ENCODE results near the gene HK1. TPM values are rescaled to one million over a fixed set of nuclear protein-coding genes. Genes with fewer than 3 reads are reported as not detected.
"Not testable (repeated sequence)": the region's sequence is repeated elsewhere in the genome, so short reads cannot be mapped to it uniquely, and the experiment has no call there.

HK1 gene
- total and polyA plus RNA-seq, 4 donors = 1.8 to 166 (median 7.4) TPM

- no peak overlapping the region for H3K9ac ChIP-seq (ENCODE audit: low read depth in 1 of 2, low read length in 2 of 2)
- WGBS = 41% methylated on average over 23 of the region's 23 CpGs
- H3K4me3 ChIP-seq (ENCODE audit: low read depth in 1 of 3, low read length in 3 of 3) = no peak overlapping the region
- no peak for TF ChIP-seq RAD21 (IDR thresholded peaks at IDR 0.05)
- TF ChIP-seq SP1 (IDR thresholded peaks at IDR 0.05) = no peak
- TF ChIP-seq FOXA1 (IDR thresholded peaks at IDR 0.05) = no peak
- no peak for TF ChIP-seq NR2F2 (IDR thresholded peaks at IDR 0.05)
- no peak for TF ChIP-seq TAF1 (conservative IDR thresholded peaks at IDR 0.05)
- no peak for TF ChIP-seq GABPA (IDR thresholded peaks at IDR 0.05 in 1 of 2, conservative IDR thresholded peaks at IDR 0.05 in 1 of 2)
- no peaks in the 10 kb centered on the region for H3K9me3 ChIP-seq (ENCODE audit: control insufficient read depth in 4 of 4, low read length in 3 of 4)
- DNase-seq (ENCODE audit: low spot score) = no peak
- no peaks in the 10 kb centered on the region for H3K36me3 ChIP-seq (ENCODE audit: control insufficient read depth in 4 of 4, insufficient read depth in 3 of 4, low read depth in 1 of 4, low read length in 3 of 4)
- no peaks in the 10 kb centered on the region for H3K4me1 ChIP-seq (ENCODE audit: control insufficient read depth in 4 of 4, insufficient read depth in 4 of 4, low read length in 3 of 4)
- H3K27ac ChIP-seq (ENCODE audit: low read depth in 1 of 2, low read length in 2 of 2) = peak overlapping the region; percentile 6 to 41
- H3K27me3 ChIP-seq (ENCODE audit: control insufficient read depth in 4 of 4, insufficient read depth in 4 of 4, low read length in 3 of 4) = no peaks in the 10 kb centered on the region
Observed at GRCh38 chr10:69327463-69328379, 49.4 kb downstream of the HK1 start.

GRCh38 chr10:69328380-69328735, 50.1 kb downstream of the HK1 start:
- Histone ChIP-seq H3K9me3 (ENCODE audit: control insufficient read depth in 4 of 4, low read length in 3 of 4) (no peaks in the 10 kb centered on the region), H3K9ac (ENCODE audit: low read depth in 1 of 2, low read length in 2 of 2) (no peak overlapping the region), H3K27ac (ENCODE audit: low read depth in 1 of 2, low read length in 2 of 2) (peak overlapping the region in 1 of 2 donors; percentile 3), H3K4me1 (ENCODE audit: control insufficient read depth in 4 of 4, insufficient read depth in 4 of 4, low read length in 3 of 4) (no peaks in the 10 kb centered on the region), H3K27me3 (ENCODE audit: control insufficient read depth in 4 of 4, insufficient read depth in 4 of 4, low read length in 3 of 4) (no peaks in the 10 kb centered on the region), H3K36me3 (ENCODE audit: control insufficient read depth in 4 of 4, insufficient read depth in 3 of 4, low read depth in 1 of 4, low read length in 3 of 4) (no peaks in the 10 kb centered on the region), H3K4me3 (ENCODE audit: low read depth in 1 of 3, low read length in 3 of 3) (no peak overlapping the region)
- 69% methylated on average over 8 of the region's 8 CpGs for WGBS
- TF ChIP-seq RAD21 (IDR thresholded peaks at IDR 0.05) (no peak), HNF4G (IDR thresholded peaks at IDR 0.05) (no peak), NR2F2 (IDR thresholded peaks at IDR 0.05) (no peak), ATF3 (IDR thresholded peaks at IDR 0.05) (no peak), GABPA (IDR thresholded peaks at IDR 0.05 in 1 of 2, conservative IDR thresholded peaks at IDR 0.05 in 1 of 2) (no peak), REST (IDR thresholded peaks at IDR 0.05) (no peak), FOXA1 (IDR thresholded peaks at IDR 0.05) (no peak), FOXA2 (IDR thresholded peaks at IDR 0.05) (no peak), HNF4A (conservative IDR thresholded peaks at IDR 0.05) (no peak), SP1 (IDR thresholded peaks at IDR 0.05) (no peak), EGR1 (IDR thresholded peaks at IDR 0.05; ENCODE audit: low read depth in 2 of 2) (no peak)
- no peak for DNase-seq (ENCODE audit: low spot score)

- not testable (repeated sequence) for H3K9ac ChIP-seq (ENCODE audit: low read depth in 1 of 2, low read length in 2 of 2); DNase-seq (ENCODE audit: low spot score); H3K4me3 ChIP-seq (ENCODE audit: low read depth in 1 of 3, low read length in 3 of 3); H3K27me3 ChIP-seq (ENCODE audit: control insufficient read depth in 4 of 4, insufficient read depth in 4 of 4, low read length in 3 of 4); H3K27ac ChIP-seq (ENCODE audit: low read depth in 1 of 2, low read length in 2 of 2); H3K36me3 ChIP-seq (ENCODE audit: control insufficient read depth in 4 of 4, insufficient read depth in 3 of 4, low read depth in 1 of 4, low read length in 3 of 4); H3K9me3 ChIP-seq (ENCODE audit: control insufficient read depth in 4 of 4, low read length in 3 of 4); H3K4me1 ChIP-seq (ENCODE audit: control insufficient read depth in 4 of 4, insufficient read depth in 4 of 4, low read length in 3 of 4)
- WGBS = 81% methylated on average over 2 of the region's 2 CpGs
Observed at GRCh38 chr10:69328888-69329287, 50.6 kb downstream of the HK1 start.

Measured in liver (tissue), 9 donors.